Ovary (tissue), 9 donors: ENCODE data around the gene LRMDA. TPM values are rescaled to one million over a fixed set of nuclear protein-coding genes. Genes with fewer than 3 reads are reported as not detected.

Source experiments
- DNase-seq, 5 donors: peaks; one replicate each; pipeline ENCODE4 v3.0.0-alpha.2; 2019 to 2020
- H3K27ac ChIP-seq, 2 donors: fragments of 200-600 bp; one replicate each; pipeline versions ENCODE4 v1.5.1 to v1.8.0; 2019 to 2022
- H3K27me3 ChIP-seq: fragments of 200-600 bp; one replicate; pipeline ENCODE4 v1.8.0; 2022
- H3K36me3 ChIP-seq: fragments of 200-600 bp; sonication (generic); one replicate; pipeline ENCODE4 v1.5.1; 2019
- H3K4me1 ChIP-seq: one replicate; pipeline ENCODE4 v1.8.1; 2013; ENCODE audit warnings: mild to moderate bottlenecking, moderate library complexity; ENCODE audit not compliant: insufficient read depth
- H3K4me3 ChIP-seq: fragments of 200-600 bp; sonication (generic); one replicate; pipeline ENCODE4 v1.5.1; 2017
- H3K9me3 ChIP-seq, 2 donors: fragments of 200-600 bp in 1 of 2; sonication (generic) in 1 of 2; one replicate each; pipeline versions ENCODE4 v1.5.1 to v1.8.1; 2013 to 2019; ENCODE audit warnings: mild to moderate bottlenecking in 1 of 2, moderate library complexity in 1 of 2
- CTCF ChIP-seq, 3 donors: fragments of 450-650 bp in 2 of 3; fragments of 200-600 bp in 1 of 3; IDR thresholded peaks; one replicate each; pipeline versions ENCODE4 v1.5.1 to v1.8.0; 2016 to 2022; ENCODE audit warnings: antibody characterized with exemption in 3 of 3, mild to moderate bottlenecking in 1 of 3
- EP300 ChIP-seq: sonication (generic); formaldehyde crosslinking; IDR thresholded peaks from one replicate; pipeline ENCODE4 v1.6.1; 2017; ENCODE audit warnings: antibody characterized with exemption
- POLR2A ChIP-seq: fragments of 450-650 bp; IDR thresholded peaks from one replicate; pipeline ENCODE4 v1.6.1; 2017; ENCODE audit warnings: antibody characterized with exemption, mild to moderate bottlenecking, moderate library complexity
- WGBS, 3 donors: extraction: QIAGEN DNeasy Blood & Tissue Kit in 1 of 3; methylation state at CpG; one replicate each; pipeline versions ENCODE4 v1.1.5 to v1.1.7; 2013 to 2017; 5-methylcytosine and 5-hydroxymethylcytosine counted together
- intact Hi-C, 4 donors: fragments of 100-400 bp; cut with DNase I; formaldehyde crosslinking; loops; one replicate each; pipeline versions ENCODE4 v1.11.0 to v1.15.1; 2022 to 2023
- polyA plus RNA-seq, 2 donors: library from polyadenylated mRNA; stranded (reverse); fragments of 200-250 nt in 1 of 2; fragments of 350-450 nt in 1 of 2; fragmentation: Illumina TruSeq in 1 of 2; extraction: RNeasy Lipid Tissue Mini Kit (QIAGEN cat#74804) in 1 of 2; gene quantifications; one replicate each; pipeline ENCODE4 v1.2.3, GENCODE V29; 2013 to 2014
- total RNA-seq, 7 donors: library from RNA; depleted of rRNA in 2 of 7; stranded (reverse); fragments of >200 nt in 2 of 7; fragmentation: NEBNext Ultra II Directional in 3 of 7; extraction: Animal tissue kit (Norgen Biotek cat#: 25700) in 3 of 7; gene quantifications; one replicate each; pipeline versions ENCODE4 v1.1.0 to v1.2.4, GENCODE V29; 2016 to 2023
- donor health status: DM: no; HTN: no; CAD: no; lungs with moderate emphysema.
- donor health status: DM: no; HTN: no; CAD: no.
- donor health status: Bipolar disorder and iron deficiency.
- donor health status: DM: yes; HTN: yes; CAD: no.
- donor health status: DM: no; HTN: no; CAD: no.
- donor health status: DM: yes; HTN: yes; CAD: no.

The LRMDA gene
- total and polyA plus RNA-seq, 9 donors, result 14.8 to 30.7 (median 22.9) TPM

- TF ChIP-seq POLR2A (no peak), CTCF (IDR thresholded peaks at IDR 0.05) (no peak), EP300 (no peak)
- no peak overlapping the region for H3K4me3 ChIP-seq
- H3K36me3 ChIP-seq, result no peaks in the 10 kb centered on the region
- no peaks in the 10 kb centered on the region for H3K27me3 ChIP-seq
- no peaks in the 10 kb centered on the region for H3K4me1 ChIP-seq
- H3K9me3 ChIP-seq, result no peaks in the 10 kb centered on the region
- no peak for DNase-seq
- intact Hi-C loops, result no loop called here
- WGBS, 3 donors, result 59 to 91% (median 78%) methylated on average over 1 of the region's 1 CpG
- H3K27ac ChIP-seq, result no peak overlapping the region
Measured at GRCh38 chr10:75525646-75526045, 94.2 kb downstream of the LRMDA start.

GRCh38 chr10:75527542-75527941 is 96.1 kb downstream of the LRMDA start:
- no peak for DNase-seq
- H3K9me3 ChIP-seq, result no peaks in the 10 kb centered on the region
- 93 to 97% (median 97%) methylated on average over 2 of the region's 2 CpGs for WGBS, 3 donors
- H3K36me3 ChIP-seq, result no peaks in the 10 kb centered on the region
- no peaks in the 10 kb centered on the region for H3K27me3 ChIP-seq
- intact Hi-C loops, result no loop called here
- H3K4me1 ChIP-seq, result no peaks in the 10 kb centered on the region
- no peak for TF ChIP-seq EP300
- no peak for TF ChIP-seq CTCF (IDR thresholded peaks at IDR 0.05)
- no peak overlapping the region for H3K4me3 ChIP-seq
- H3K27ac ChIP-seq, result no peak overlapping the region

GRCh38 chr10:75528392-75528791 is 97.0 kb downstream of the LRMDA start:
- Histone ChIP-seq H3K4me3 (no peak overlapping the region), H3K36me3 (no peaks in the 10 kb centered on the region), H3K4me1 (no peaks in the 10 kb centered on the region), H3K9me3 (no peaks in the 10 kb centered on the region), H3K27ac (no peak overlapping the region), H3K27me3 (no peaks in the 10 kb centered on the region)
- no peak for DNase-seq
- intact Hi-C loops, result no loop called here
- TF ChIP-seq EP300, result no peak
- TF ChIP-seq CTCF (IDR thresholded peaks at IDR 0.05), result no peak
- 83 to 97% (median 90%) methylated on average over 2 of the region's 2 CpGs for WGBS, 3 donors

- H3K9me3 ChIP-seq, result no peaks in the 10 kb centered on the region
- H3K4me1 ChIP-seq, result peaks cover 1% of the 10 kb centered on the region
- no peak overlapping the region for H3K27ac ChIP-seq
- no peak for DNase-seq
- WGBS, 3 donors, result 80 to 88% (median 85%) methylated on average over 3 of the region's 3 CpGs
- intact Hi-C loops, result no loop called here
- TF ChIP-seq EP300 (no peak), POLR2A (no peak)
- no peak overlapping the region for H3K4me3 ChIP-seq
- H3K27me3 ChIP-seq, result no peaks in the 10 kb centered on the region
- no peaks in the 10 kb centered on the region for H3K36me3 ChIP-seq
Measured at GRCh38 chr10:75530299-75530698, 98.9 kb downstream of the LRMDA start.

- H3K4me3 ChIP-seq, result no peak overlapping the region
- no peak overlapping the region for H3K27ac ChIP-seq
- WGBS, 3 donors, result 81 to 87% (median 86%) methylated on average over 2 of the region's 2 CpGs
- peaks cover 1% of the 10 kb centered on the region for H3K4me1 ChIP-seq
- no peaks in the 10 kb centered on the region for H3K27me3 ChIP-seq
- intact Hi-C loops, result no loop called here
- no peaks in the 10 kb centered on the region for H3K9me3 ChIP-seq
- no peaks in the 10 kb centered on the region for H3K36me3 ChIP-seq
- TF ChIP-seq CTCF (IDR thresholded peaks at IDR 0.05) (no peak), POLR2A (no peak)
- no peak for DNase-seq
Measured at GRCh38 chr10:75531571-75532031, 100.2 kb downstream of the LRMDA start.
